H9 (cell line): ENCODE results near the gene MX1. TPM values are rescaled to one million over a fixed set of nuclear protein-coding genes. Genes with fewer than 3 reads are reported as not detected.

Experiments
- DNase-seq: peaks from one replicate; pipeline ENCODE4 v3.0.0-alpha.2; 2017
- H2AFZ ChIP-seq: one replicate; pipeline ENCODE4 v1.6.1; 2013; ENCODE audit warnings: mild to moderate bottlenecking, low read length, control low read depth, moderate library complexity
- H2AK5ac ChIP-seq: 2 replicates; pipeline ENCODE4 v1.6.1; 2013; ENCODE audit warnings: low read length, control low read depth, mixed read lengths; ENCODE audit not compliant: insufficient read length
- H2BK120ac ChIP-seq: one replicate; pipeline ENCODE4 v1.6.1; 2013; ENCODE audit warnings: low read depth, mild to moderate bottlenecking, low read length, control low read depth, inconsistent platforms; ENCODE audit not compliant: poor library complexity, severe bottlenecking
- H2BK12ac ChIP-seq: 2 replicates; pipeline ENCODE4 v1.6.1; 2013; ENCODE audit warnings: low read length, control low read depth, mixed read lengths, low read depth; ENCODE audit not compliant: insufficient read length
- H2BK15ac ChIP-seq: 2 replicates; pipeline ENCODE4 v1.6.1; 2013; ENCODE audit warnings: low read depth, low read length, control low read depth
- H2BK20ac ChIP-seq: one replicate; pipeline ENCODE4 v1.6.1; 2013; ENCODE audit warnings: low read depth, mild to moderate bottlenecking, low read length, control low read depth, inconsistent platforms; ENCODE audit not compliant: poor library complexity, severe bottlenecking
- H2BK5ac ChIP-seq: 2 replicates; pipeline ENCODE4 v1.6.1; 2013; ENCODE audit warnings: low read length, control low read depth, mixed read lengths; ENCODE audit not compliant: insufficient read length
- H3K14ac ChIP-seq: 2 replicates; pipeline ENCODE4 v1.6.1; 2013; ENCODE audit warnings: low read length, control low read depth; ENCODE audit not compliant: insufficient read depth
- H3K18ac ChIP-seq: 2 replicates; pipeline ENCODE4 v1.6.1; 2013; ENCODE audit warnings: low read depth, mild to moderate bottlenecking, mixed read lengths, low read length, control low read depth; ENCODE audit not compliant: insufficient read length
- H3K23ac ChIP-seq: 2 replicates; pipeline ENCODE4 v1.6.1; 2013; ENCODE audit warnings: low read length, control low read depth, mixed read lengths, low read depth; ENCODE audit not compliant: insufficient read length
- H3K23me2 ChIP-seq: 2 replicates; pipeline ENCODE4 v1.6.1; 2013; ENCODE audit warnings: low read depth, mild to moderate bottlenecking, mixed read lengths, low read length, control low read depth; ENCODE audit not compliant: insufficient read length, poor library complexity, severe bottlenecking
- H3K27ac ChIP-seq: 2 replicates; pipeline ENCODE4 v1.5.1; 2013; ENCODE audit warnings: low read length, control low read depth, mixed read lengths, low read depth; ENCODE audit not compliant: insufficient read length
- H3K27me3 ChIP-seq: 2 replicates; pipeline ENCODE4 v1.6.1; 2013; ENCODE audit warnings: low read length, control low read depth, inconsistent platforms; ENCODE audit not compliant: insufficient read depth
- H3K4ac ChIP-seq: 2 replicates; pipeline ENCODE4 v1.6.1; 2013; ENCODE audit warnings: low read depth, mild to moderate bottlenecking, control low read depth, inconsistent platforms, low read length, moderate library complexity
- H3K4me1 ChIP-seq: 2 replicates; pipeline ENCODE4 v1.6.1; 2013; ENCODE audit warnings: low read length, control low read depth, inconsistent platforms; ENCODE audit not compliant: insufficient read depth
- H3K4me2 ChIP-seq: 2 replicates; pipeline ENCODE4 v1.6.1; 2013; ENCODE audit warnings: low read length, control low read depth, mixed read lengths; ENCODE audit not compliant: insufficient read length, insufficient read depth
- H3K56ac ChIP-seq: 2 replicates; pipeline ENCODE4 v1.6.1; 2013; ENCODE audit warnings: low read depth, mild to moderate bottlenecking, mixed read lengths, low read length, control low read depth; ENCODE audit not compliant: insufficient read length
- H3K79me1 ChIP-seq: 2 replicates; pipeline ENCODE4 v1.6.1; 2013; ENCODE audit warnings: low read depth, mild to moderate bottlenecking, moderate library complexity, low read length, control low read depth, inconsistent platforms; ENCODE audit not compliant: insufficient read depth, poor library complexity, severe bottlenecking
- H3K79me2 ChIP-seq: 2 replicates; pipeline ENCODE4 v1.6.1; 2013; ENCODE audit warnings: low read length, control low read depth, inconsistent platforms; ENCODE audit not compliant: insufficient read depth
- H3K9ac ChIP-seq: 2 replicates; pipeline ENCODE4 v1.6.1; 2013; ENCODE audit warnings: low read length, control low read depth, mixed read lengths; ENCODE audit not compliant: insufficient read length; ENCODE audit errors: extremely low read depth
- H3K9me3 ChIP-seq: one replicate; pipeline ENCODE4 v1.6.1; 2013; ENCODE audit warnings: low read depth, low read length, inconsistent platforms; ENCODE audit not compliant: control insufficient read depth
- H3T11ph ChIP-seq: one replicate; pipeline ENCODE4 v1.6.1; 2013; ENCODE audit warnings: mild to moderate bottlenecking, low read length, control low read depth, inconsistent platforms
- H4K20me1 ChIP-seq: one replicate; pipeline ENCODE4 v1.6.1; 2013; ENCODE audit not compliant: control insufficient read depth, insufficient read length, insufficient read depth
- H4K5ac ChIP-seq: 2 replicates; pipeline ENCODE4 v1.6.1; 2013; ENCODE audit warnings: low read depth, mild to moderate bottlenecking, mixed read lengths, low read length, control low read depth; ENCODE audit not compliant: insufficient read length
- H4K8ac ChIP-seq: replicated peaks from 2 replicates; pipeline ENCODE4 v1.6.1; 2013; ENCODE audit warnings: low read length, control low read depth, mixed read lengths, low read depth; ENCODE audit not compliant: insufficient read length
- H4K91ac ChIP-seq: 2 replicates; pipeline ENCODE4 v1.6.1; 2013; ENCODE audit warnings: low read depth, mild to moderate bottlenecking, moderate library complexity, mixed read lengths, low read length, control low read depth; ENCODE audit not compliant: insufficient read length
- H3K27ac Mint-ChIP-seq, 3 experiments: 2 replicates in 2 of 3; 3 replicates in 1 of 3; pipeline ENCODE4 v1.8.0; 2020 to 2021; ENCODE audit warnings: mixed read lengths in 3 of 3, mild to moderate bottlenecking in 1 of 3, moderate library complexity in 1 of 3
- H3K27me3 Mint-ChIP-seq: 2 replicates; pipeline ENCODE4 v1.8.0; 2021; ENCODE audit warnings: low read depth, mild to moderate bottlenecking, moderate library complexity, mixed read lengths
- H3K36me3 Mint-ChIP-seq, 3 experiments: 2 replicates in 2 of 3; 3 replicates in 1 of 3; pipeline ENCODE4 v1.8.0; 2020 to 2021; ENCODE audit warnings: low read depth in 3 of 3, mixed read lengths in 3 of 3; ENCODE audit not compliant: insufficient read depth in 1 of 3
- H3K4me1 Mint-ChIP-seq, 2 experiments: 2 replicates each; pipeline ENCODE4 v1.8.0; 2020; ENCODE audit warnings: mixed read lengths in 2 of 2
- H3K4me3 Mint-ChIP-seq, 2 experiments: 2 replicates in 1 of 2; 3 replicates in 1 of 2; pipeline ENCODE4 v1.8.0; 2020 to 2021; ENCODE audit warnings: mild to moderate bottlenecking in 2 of 2, mixed read lengths in 2 of 2, moderate library complexity in 1 of 2
- H3K9me3 Mint-ChIP-seq, 2 experiments: 2 replicates in 1 of 2; 3 replicates in 1 of 2; pipeline ENCODE4 v1.8.0; 2020; ENCODE audit warnings: mild to moderate bottlenecking in 2 of 2, mixed read lengths in 2 of 2, moderate library complexity in 1 of 2
- CTCF ChIP-seq: fragments of 200-600 bp; sonication (generic); conservative IDR thresholded peaks from 3 replicates; pipeline ENCODE4 v1.8.0; 2021; ENCODE audit warnings: antibody characterized with exemption, mild to moderate bottlenecking
- WGBS: extraction: QIAGEN DNeasy Blood & Tissue Kit; methylation state at CpG from one replicate; pipeline ENCODE4 v1.1.7; 2013; ENCODE audit warnings: missing lambda C conversion rate, low lambda C conversion rate, mixed read lengths; ENCODE audit not compliant: insufficient read length; ENCODE audit errors: extremely low coverage; 5-methylcytosine and 5-hydroxymethylcytosine counted together
- total RNA-seq: library from RNA; stranded (reverse); gene quantifications from 2 replicates; pipeline ENCODE4 v1.2.1, GENCODE V29; 2021

MX1 gene
- total RNA-seq, 1 experiment from 2014 or later: 6.3 TPM

- Histone ChIP-seq H3K23ac (no peak overlapping the region), H3K14ac (no peak overlapping the region), H3K23me2 (no peaks in the 10 kb centered on the region), H3K27ac (no peak overlapping the region), H2BK12ac (no peak overlapping the region), H3K27me3 (no peaks in the 10 kb centered on the region), H4K91ac (no peak overlapping the region), H2BK20ac (no peak overlapping the region), H2BK5ac (no peak overlapping the region), H2BK15ac (no peak overlapping the region), H2BK120ac (no peak overlapping the region), H3T11ph (no peak overlapping the region), H4K5ac (no peak overlapping the region), H2AFZ (no peak overlapping the region), H3K79me1 (no peaks in the 10 kb centered on the region), H3K79me2 (no peaks in the 10 kb centered on the region), H3K56ac (no peak overlapping the region), H3K9me3 (no peaks in the 10 kb centered on the region), H4K20me1 (no peaks in the 10 kb centered on the region), H2AK5ac (no peak overlapping the region), H3K4me2 (no peak overlapping the region), H3K18ac (no peak overlapping the region), H3K9ac (no peak overlapping the region), H3K4me1 (no peaks in the 10 kb centered on the region), H3K4ac (no peak overlapping the region), H4K8ac (no peak overlapping the region)
- Mint-ChIP-seq H3K4me3 (no peak overlapping the region), H3K36me3 (peaks cover 0 to 5% (median 3%) of the 10 kb centered on the region in 3 experiments; a peak in 4 of 7 replicates), H3K9me3 (no peaks in the 10 kb centered on the region; a peak in 1 of 5 replicates), H3K4me1 (peaks cover 5 to 10% of the 10 kb centered on the region in 2 experiments), H3K27me3 (no peaks in the 10 kb centered on the region; the same call in 1 of the 2 replicates), H3K27ac (no peak overlapping the region)
- DNase-seq: no peak
- WGBS: no CpG with 5 or more reads among the region's 7 CpGs
- no peak for TF ChIP-seq CTCF
These were observed 17.5 kb downstream of the MX1 start for GRCh38 chr21:41443562-41443961.
